Mesenchymal stem cell (in vitro differentiated cells and primary cell): ENCODE results near the gene ATP2A3.

ENCODE experiments used
- DNase-seq: peaks from one replicate; pipeline ENCODE4 v3.0.0-alpha.2; 2013
- H2AFZ ChIP-seq: one replicate; pipeline ENCODE4 v1.6.1; 2013; ENCODE audit warnings: low read depth, mild to moderate bottlenecking, control low read depth, inconsistent platforms, low read length, moderate library complexity
- H2AK5ac ChIP-seq: 2 replicates; pipeline ENCODE4 v1.6.1; 2013; ENCODE audit warnings: low read length, moderate library complexity, mild to moderate bottlenecking, inconsistent platforms; ENCODE audit not compliant: severe bottlenecking
- H2BK120ac ChIP-seq: one replicate; pipeline ENCODE4 v1.6.1; 2013; ENCODE audit warnings: low read depth, mild to moderate bottlenecking, inconsistent platforms, low read length, moderate library complexity
- H2BK12ac ChIP-seq, 2 experiments: one replicate each; pipeline ENCODE4 v1.6.1; 2013; ENCODE audit warnings: inconsistent platforms in 2 of 2, low read length in 2 of 2, mild to moderate bottlenecking in 2 of 2, moderate library complexity in 2 of 2, control low read depth in 1 of 2
- H2BK15ac ChIP-seq: one replicate; pipeline ENCODE4 v1.6.1; 2013; ENCODE audit warnings: mild to moderate bottlenecking, low read depth, inconsistent platforms; ENCODE audit not compliant: poor library complexity, severe bottlenecking
- H2BK5ac ChIP-seq: 2 replicates; pipeline ENCODE4 v1.6.1; 2013; ENCODE audit warnings: low read depth, mild to moderate bottlenecking, low read length, control low read depth, inconsistent platforms; ENCODE audit not compliant: poor library complexity, severe bottlenecking
- H3K14ac ChIP-seq, 2 experiments: one replicate each; pipeline ENCODE4 v1.6.1; 2013; ENCODE audit warnings: inconsistent platforms in 2 of 2, low read length in 2 of 2, control low read depth in 1 of 2, mild to moderate bottlenecking in 1 of 2, moderate library complexity in 1 of 2
- H3K18ac ChIP-seq, 2 experiments: one replicate each; pipeline ENCODE4 v1.6.1; 2013; ENCODE audit warnings: inconsistent platforms in 2 of 2, low read length in 2 of 2, control low read depth in 1 of 2, low read depth in 1 of 2, mild to moderate bottlenecking in 1 of 2
- H3K23ac ChIP-seq, 2 experiments: one replicate each; pipeline ENCODE4 v1.6.1; 2013; ENCODE audit warnings: inconsistent platforms in 2 of 2, low read length in 2 of 2, mild to moderate bottlenecking in 2 of 2, moderate library complexity in 2 of 2, control low read depth in 1 of 2
- H3K27ac ChIP-seq: 2 replicates; pipeline ENCODE4 v1.5.1; 2013; ENCODE audit warnings: mild to moderate bottlenecking, moderate library complexity, low read length, control low read depth, inconsistent platforms; ENCODE audit not compliant: poor library complexity, severe bottlenecking
- H3K27me3 ChIP-seq, 2 experiments: 2 replicates each; pipeline versions ENCODE4 v1.6.1 to v1.7.0; 2013; ENCODE audit warnings: low read length in 2 of 2, mild to moderate bottlenecking in 2 of 2, moderate library complexity in 2 of 2, control low read depth in 1 of 2, inconsistent platforms in 1 of 2; ENCODE audit not compliant: control insufficient read depth in 1 of 2, insufficient read depth in 1 of 2
- H3K36me3 ChIP-seq, 2 experiments: 2 replicates each; pipeline versions ENCODE4 v1.6.1 to v1.7.0; 2013; ENCODE audit warnings: low read length in 2 of 2, control low read depth in 1 of 2, inconsistent platforms in 1 of 2, low read depth in 1 of 2, mild to moderate bottlenecking in 1 of 2; ENCODE audit not compliant: insufficient read depth in 2 of 2, control insufficient read depth in 1 of 2
- H3K4ac ChIP-seq, 2 experiments: one replicate each; pipeline ENCODE4 v1.6.1; 2013; ENCODE audit warnings: inconsistent platforms in 2 of 2, low read length in 2 of 2, mild to moderate bottlenecking in 2 of 2, moderate library complexity in 2 of 2, control low read depth in 1 of 2, low read depth in 1 of 2
- H3K4me1 ChIP-seq: 2 replicates; pipeline ENCODE4 v1.6.1; 2013; ENCODE audit warnings: low read depth, low read length, control low read depth; ENCODE audit not compliant: control insufficient read depth, insufficient read depth
- H3K4me2 ChIP-seq: 2 replicates; pipeline ENCODE4 v1.6.1; 2013; ENCODE audit warnings: low read length, mild to moderate bottlenecking, inconsistent platforms; ENCODE audit not compliant: poor library complexity, severe bottlenecking
- H3K4me3 ChIP-seq, 2 experiments: 2 replicates each; pipeline versions ENCODE4 v1.5.1 to v1.7.0; 2013; ENCODE audit warnings: low read length in 2 of 2, mild to moderate bottlenecking in 2 of 2, control low read depth in 1 of 2, low read depth in 1 of 2; ENCODE audit not compliant: insufficient read depth in 1 of 2
- H3K79me1 ChIP-seq: replicated peaks from 2 replicates; pipeline ENCODE4 v1.6.1; 2013; ENCODE audit warnings: mild to moderate bottlenecking, control low read depth, low read length, inconsistent platforms; ENCODE audit not compliant: poor library complexity, severe bottlenecking
- H3K9ac ChIP-seq: 2 replicates; pipeline ENCODE4 v1.7.0; 2013; ENCODE audit warnings: mild to moderate bottlenecking, low read length, moderate library complexity
- H3K9me3 ChIP-seq: 2 replicates; pipeline ENCODE4 v1.7.0; 2013; ENCODE audit warnings: mild to moderate bottlenecking, low read length; ENCODE audit not compliant: control insufficient read depth
- H4K8ac ChIP-seq: one replicate; pipeline ENCODE4 v1.6.1; 2013; ENCODE audit warnings: inconsistent platforms, mild to moderate bottlenecking, low read length, moderate library complexity
- H4K91ac ChIP-seq: one replicate; pipeline ENCODE4 v1.6.1; 2013; ENCODE audit warnings: mild to moderate bottlenecking, low read length, inconsistent platforms
- WGBS: methylation state at CpG from one replicate; pipeline ENCODE4 v1.1.7; 2013; ENCODE audit warnings: mixed read lengths; 5-methylcytosine and 5-hydroxymethylcytosine counted together

ATP2A3 gene

DNA sequence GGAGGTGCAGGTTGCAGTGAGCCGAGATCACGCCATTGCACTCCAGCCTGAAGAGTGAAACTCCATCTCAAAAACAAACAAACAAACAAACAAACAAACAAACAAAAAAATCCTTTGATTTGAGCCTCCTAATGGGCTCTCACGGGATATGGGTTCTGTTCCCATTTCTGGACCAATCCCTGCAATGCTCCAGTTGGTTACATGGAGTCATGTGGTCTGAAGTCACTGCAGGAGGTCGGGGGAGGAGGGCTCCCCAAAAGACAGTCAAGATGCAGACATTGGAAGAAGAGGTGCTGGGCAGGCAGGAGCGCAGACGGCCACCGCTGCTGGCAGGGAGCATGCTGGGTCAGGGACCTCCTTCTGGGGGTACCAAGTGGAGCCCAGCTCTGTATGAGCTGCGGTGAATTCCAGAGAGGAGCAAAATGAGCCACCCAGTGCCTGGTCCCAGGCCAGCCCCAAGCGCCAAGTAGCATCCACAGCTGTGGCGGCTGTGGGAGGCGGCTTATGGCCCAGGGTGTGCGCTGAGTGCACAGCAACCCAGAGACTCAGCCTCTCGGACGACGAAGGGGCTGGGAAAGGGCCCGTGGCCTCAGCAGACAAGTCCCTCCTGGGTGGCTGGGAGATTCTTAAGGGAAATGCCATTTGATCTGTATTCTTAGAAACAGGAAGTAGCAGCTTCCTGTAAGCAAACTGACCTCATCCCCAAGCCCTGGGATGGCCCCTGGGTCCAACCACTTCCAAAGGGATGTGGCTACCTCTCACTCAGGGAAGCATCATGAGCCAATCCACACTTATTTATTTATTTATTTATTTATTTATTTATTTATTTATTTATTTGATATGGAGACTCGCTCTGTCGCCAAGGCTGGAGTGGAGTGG, 19.6 kb upstream of the ATP2A3 start:
- Histone ChIP-seq H3K9me3 (peaks cover 4% of the 10 kb centered on the region), H3K14ac (no peak overlapping the region), H3K79me1 (no peaks in the 10 kb centered on the region), H3K18ac (peak overlapping the region; percentile 84 to 94), H3K4ac (peak overlapping the region in 1 of 2 experiments; percentile 45), H2AFZ (peak overlapping the region; percentile 59), H3K23ac (no peak overlapping the region), H4K8ac (peak overlapping the region; percentile 99), H3K4me2 (no peak overlapping the region), H4K91ac (peak overlapping the region; percentile 62), H3K4me3 (no peak overlapping the region), H2BK120ac (peak overlapping the region; percentile 11), H2AK5ac (no peak overlapping the region), H2BK5ac (no peak overlapping the region), H2BK15ac (peak overlapping the region; percentile 63), H3K9ac (no peak overlapping the region), H3K4me1 (peaks cover 6% of the 10 kb centered on the region), H3K27ac (no peak overlapping the region), H2BK12ac (peak overlapping the region; percentile 88 to 97), H3K27me3 (peaks cover 11 to 37% of the 10 kb centered on the region in 2 experiments), H3K36me3 (no peaks in the 10 kb centered on the region)
- peak; percentile 79 for DNase-seq
- WGBS, result 71% methylated on average over 17 of the region's 18 CpGs

DNA sequence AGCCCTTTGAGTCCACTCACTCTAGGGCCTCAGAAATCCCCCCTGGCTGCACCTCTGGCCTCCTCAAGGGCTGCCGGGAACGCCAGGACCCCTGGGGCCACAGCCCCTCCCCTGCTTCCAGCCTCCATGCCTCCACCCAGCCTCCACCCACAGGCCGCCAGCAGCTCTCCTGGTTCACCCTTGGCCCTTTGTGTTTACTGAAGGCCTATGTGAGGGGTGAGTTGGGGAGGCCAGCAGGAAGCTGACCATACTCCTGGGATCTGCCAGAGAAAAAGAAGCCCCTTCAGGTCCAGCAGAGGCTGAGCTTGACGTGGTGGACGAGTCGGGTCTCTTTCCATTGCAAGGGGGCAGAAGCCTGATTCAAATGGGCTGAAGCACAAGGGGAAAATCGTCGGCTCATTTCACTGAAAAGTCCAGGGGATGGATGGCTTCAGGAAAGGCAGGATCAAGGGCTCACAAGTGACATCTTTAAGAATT, 18.3 kb upstream of the ATP2A3 start:
- Histone ChIP-seq H3K27ac (no peak overlapping the region), H3K4ac (no peak overlapping the region), H2BK12ac (no peak overlapping the region), H2BK5ac (no peak overlapping the region), H2BK15ac (no peak overlapping the region), H3K9me3 (peaks cover 8% of the 10 kb centered on the region), H3K4me1 (peaks cover 6% of the 10 kb centered on the region), H3K36me3 (no peaks in the 10 kb centered on the region), H3K4me3 (no peak overlapping the region), H4K91ac (peak overlapping the region; percentile 2), H2BK120ac (no peak overlapping the region), H4K8ac (no peak overlapping the region), H2AFZ (no peak overlapping the region), H3K23ac (no peak overlapping the region), H2AK5ac (no peak overlapping the region), H3K18ac (no peak overlapping the region), H3K27me3 (peaks cover 11 to 36% of the 10 kb centered on the region in 2 experiments), H3K79me1 (no peaks in the 10 kb centered on the region), H3K9ac (no peak overlapping the region), H3K4me2 (no peak overlapping the region), H3K14ac (no peak overlapping the region)
- 73% methylated on average over 8 of the region's 8 CpGs for WGBS
- DNase-seq, result no peak

DNA sequence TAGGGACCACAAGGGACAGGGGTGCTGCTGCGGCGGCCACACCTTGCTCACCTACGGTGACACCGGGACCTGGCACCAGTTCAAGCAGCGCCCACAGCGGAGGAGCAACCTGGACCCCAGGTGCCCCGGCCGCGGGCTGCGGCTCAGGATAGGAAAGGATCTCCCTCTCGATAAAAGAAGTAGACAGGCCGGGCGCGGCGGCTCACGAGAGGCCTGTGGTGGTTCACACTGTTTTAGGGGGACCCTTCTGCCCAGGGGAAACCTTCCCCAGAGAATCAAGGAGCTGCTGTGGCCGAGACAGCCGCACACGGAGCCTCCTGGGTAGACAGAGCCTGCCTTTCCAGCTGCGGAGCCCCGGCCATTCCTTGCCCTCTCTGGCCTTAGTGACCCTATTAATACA, 17.9 kb upstream of the ATP2A3 start:
- H3K18ac ChIP-seq, result no peak overlapping the region
- H3K14ac ChIP-seq, result no peak overlapping the region
- no peaks in the 10 kb centered on the region for H3K79me1 ChIP-seq
- H3K4ac ChIP-seq, result no peak overlapping the region
- H4K91ac ChIP-seq, result no peak overlapping the region
- H3K4me2 ChIP-seq, result no peak overlapping the region
- H2AK5ac ChIP-seq, result no peak overlapping the region
- H3K23ac ChIP-seq, result no peak overlapping the region
- no peak overlapping the region for H2BK5ac ChIP-seq
- no peak overlapping the region for H2BK120ac ChIP-seq
- H3K27me3 ChIP-seq, result peaks cover 11 to 32% of the 10 kb centered on the region in 2 experiments
- no peak overlapping the region for H3K27ac ChIP-seq
- peak overlapping the region; percentile 2 for H4K8ac ChIP-seq
- WGBS, result 93% methylated on average over 21 of the region's 21 CpGs
- H3K4me1 ChIP-seq, result peaks cover 6% of the 10 kb centered on the region
- no peak overlapping the region for H2BK12ac ChIP-seq
- DNase-seq, result no peak
- no peak overlapping the region for H3K4me3 ChIP-seq
- peaks cover 8% of the 10 kb centered on the region for H3K9me3 ChIP-seq
- no peaks in the 10 kb centered on the region for H3K36me3 ChIP-seq
- no peak overlapping the region for H3K9ac ChIP-seq
- H2AFZ ChIP-seq, result no peak overlapping the region
- no peak overlapping the region for H2BK15ac ChIP-seq

DNA sequence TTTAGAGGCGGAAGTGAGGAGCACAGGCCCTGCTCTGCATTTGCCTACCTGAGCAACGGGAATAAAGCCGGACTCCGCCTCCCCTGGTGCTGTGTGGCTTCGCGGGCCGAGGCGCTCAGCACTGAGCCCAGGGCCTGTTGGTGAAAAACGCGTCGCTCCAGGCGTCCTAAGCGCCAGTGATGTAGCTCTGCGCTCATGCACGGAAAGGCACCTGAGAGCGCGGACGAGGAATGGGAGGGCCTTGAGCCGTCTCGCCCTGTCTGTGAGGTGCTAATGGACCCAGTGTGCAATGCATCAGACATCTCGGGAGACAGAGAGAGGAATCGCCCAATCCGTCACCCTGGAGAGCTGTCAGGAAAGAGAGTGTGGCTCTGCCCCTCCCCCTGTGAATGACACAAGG, 17.2 kb upstream of the ATP2A3 start:
- Histone ChIP-seq H3K4ac (no peak overlapping the region), H3K14ac (no peak overlapping the region), H2BK15ac (no peak overlapping the region), H2AFZ (no peak overlapping the region), H3K79me1 (no peaks in the 10 kb centered on the region), H3K23ac (no peak overlapping the region), H2BK5ac (no peak overlapping the region), H3K27me3 (peaks cover 10 to 31% of the 10 kb centered on the region in 2 experiments), H4K91ac (no peak overlapping the region), H3K9ac (no peak overlapping the region), H3K4me2 (no peak overlapping the region), H3K36me3 (no peaks in the 10 kb centered on the region), H3K27ac (no peak overlapping the region), H2BK120ac (no peak overlapping the region), H3K9me3 (peaks cover 8% of the 10 kb centered on the region), H3K4me3 (no peak overlapping the region), H2AK5ac (no peak overlapping the region), H3K4me1 (peaks cover 8% of the 10 kb centered on the region), H4K8ac (peak overlapping the region; percentile 45), H2BK12ac (no peak overlapping the region), H3K18ac (no peak overlapping the region)
- no peak for DNase-seq
- 65% methylated on average over 23 of the region's 23 CpGs for WGBS
